ENCODE data around the gene LRRIQ4.
A peak's percentile ranks its signal among the peaks of the same experiment; 100 is the strongest.

The LRRIQ4 gene

DNA sequence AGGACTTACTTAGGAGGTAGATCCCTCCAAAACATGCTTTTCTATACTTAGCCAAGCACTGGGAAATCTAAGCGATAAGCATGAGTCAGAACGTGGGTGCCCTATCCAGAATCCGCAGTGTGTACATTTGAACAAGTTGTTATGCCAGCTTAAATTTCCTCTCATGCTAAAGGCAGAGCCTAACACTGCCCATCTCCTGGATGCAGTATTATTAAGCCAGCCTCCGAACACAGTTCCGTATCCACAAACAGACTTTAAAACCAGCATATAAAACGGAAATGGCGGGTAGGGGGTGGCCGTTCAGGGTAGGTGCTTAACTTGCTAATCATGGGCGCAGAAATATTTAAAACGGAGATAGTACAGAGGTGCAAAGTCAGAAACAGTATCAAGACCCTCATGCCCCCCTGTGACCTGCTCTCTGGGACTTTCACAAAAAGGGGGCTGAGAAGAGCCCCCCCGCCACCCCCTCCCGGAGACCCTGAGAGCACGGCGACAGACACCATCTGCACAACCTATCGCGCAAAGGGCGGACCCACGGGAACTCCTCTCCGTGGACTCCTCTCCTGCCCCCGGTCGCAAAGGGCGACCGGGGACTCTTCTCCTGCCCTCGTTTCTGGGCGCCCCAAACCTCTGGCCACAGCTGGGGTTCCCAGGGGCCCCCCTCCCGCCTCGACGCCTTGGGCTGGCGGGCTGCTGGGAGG lies 889 bp upstream of the LRRIQ4 start:
- DNase-seq, result no peak

DNA sequence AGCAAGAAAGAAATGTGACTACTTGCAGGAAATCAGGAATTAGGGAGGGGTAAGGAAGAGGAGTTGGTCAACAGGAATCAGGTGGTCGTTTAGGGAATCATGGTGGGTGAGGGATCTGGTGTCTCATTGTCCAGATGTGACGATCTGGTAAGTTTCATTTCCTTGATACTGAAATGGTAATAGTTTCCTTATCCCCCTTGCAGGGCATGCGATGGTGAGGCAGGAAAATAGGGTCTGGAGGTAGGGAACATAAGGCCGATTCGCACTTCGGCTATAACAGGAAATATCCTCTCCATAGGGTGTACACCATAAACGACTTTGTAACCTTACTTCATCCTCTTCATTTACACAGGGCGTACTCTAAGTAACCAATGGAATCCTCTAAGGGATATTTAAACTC lies 608 bp downstream of the LRRIQ4 start:
- no peak for DNase-seq

DNA sequence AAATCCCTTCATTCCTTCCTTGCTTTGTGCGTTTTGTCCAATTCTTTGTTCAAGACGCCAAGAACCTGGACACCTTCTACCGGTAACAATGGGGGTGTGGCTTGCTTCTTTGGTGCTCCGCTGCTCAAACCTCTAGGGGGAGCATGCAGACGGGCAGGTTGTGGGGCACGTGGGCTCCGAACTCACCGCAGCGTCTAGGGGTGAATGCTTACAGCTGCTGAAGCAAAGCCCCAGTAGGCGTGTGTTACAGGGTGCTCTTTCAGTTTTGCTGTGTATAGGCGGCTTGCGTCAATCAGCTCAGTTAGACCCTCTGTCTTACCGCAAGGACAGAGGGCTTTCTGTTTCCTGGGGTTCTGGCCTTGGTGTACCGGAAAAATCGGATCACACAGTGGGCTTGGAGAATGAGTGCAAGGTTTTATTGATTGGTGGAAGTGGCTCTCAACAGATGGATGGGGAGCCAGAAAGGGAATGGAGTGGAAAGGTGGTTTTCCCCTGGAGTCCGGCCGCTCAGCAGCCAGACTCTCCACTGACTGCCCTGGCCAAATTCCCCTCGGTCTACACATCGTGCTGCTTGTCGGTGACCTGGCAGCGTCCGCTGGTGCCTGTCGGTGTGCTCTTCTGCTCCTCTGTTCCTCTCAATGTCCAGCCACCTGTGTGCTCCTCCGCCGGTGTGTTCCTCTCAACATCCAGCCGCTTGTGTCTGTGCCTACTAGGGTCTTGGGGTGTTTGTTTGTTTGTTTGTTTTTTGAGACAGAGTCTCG lies 1.3 kb downstream of the LRRIQ4 start:
- no peak for DNase-seq

DNA sequence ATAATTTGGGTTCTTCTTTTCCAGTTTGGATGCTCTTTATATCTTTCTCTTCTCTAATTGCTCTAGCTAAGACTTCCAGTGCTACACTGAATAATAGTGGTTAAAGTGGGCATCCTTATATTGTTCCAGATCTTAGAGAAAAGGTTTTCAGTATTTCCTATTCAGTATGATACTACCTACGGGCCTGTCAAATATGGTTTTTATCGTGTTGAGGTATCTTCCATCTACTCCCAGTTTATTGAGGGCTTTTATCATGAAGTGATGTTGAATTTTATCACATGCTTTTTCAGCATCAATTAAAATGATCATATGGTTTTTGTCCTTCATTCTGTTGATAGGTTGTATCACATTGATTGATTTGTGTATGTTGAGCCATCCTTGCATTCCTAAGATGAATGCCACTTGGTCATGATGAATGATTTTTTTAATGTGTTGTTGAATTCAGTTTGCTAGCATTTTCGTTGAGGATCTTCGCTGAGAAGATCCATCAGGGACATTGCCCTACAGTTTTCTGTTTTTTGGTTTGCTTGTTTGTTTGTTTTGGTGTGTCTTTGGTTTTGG lies 3.0 kb downstream of the LRRIQ4 start:
- DNase-seq, result no peak

DNA sequence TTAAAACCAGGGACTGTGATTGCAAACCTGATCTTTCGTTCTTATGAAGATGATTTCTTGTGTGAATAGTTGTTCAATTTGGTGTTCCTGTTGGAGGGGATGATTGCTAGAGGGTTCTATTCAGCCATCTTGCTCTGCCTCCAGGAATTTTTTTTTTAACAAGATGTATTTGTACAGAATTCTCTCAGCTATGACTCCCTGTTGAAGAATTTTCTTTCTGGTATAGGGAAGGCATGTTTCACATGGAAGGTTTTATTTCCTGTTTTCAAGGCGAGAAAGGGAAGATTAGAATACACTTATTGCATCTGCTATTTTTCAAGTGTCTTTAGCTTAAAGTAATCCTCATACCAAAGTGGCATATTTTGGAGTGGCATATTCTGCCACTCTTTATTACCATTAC lies 5.6 kb downstream of the LRRIQ4 start:
- DNase-seq, result no peak

DNA sequence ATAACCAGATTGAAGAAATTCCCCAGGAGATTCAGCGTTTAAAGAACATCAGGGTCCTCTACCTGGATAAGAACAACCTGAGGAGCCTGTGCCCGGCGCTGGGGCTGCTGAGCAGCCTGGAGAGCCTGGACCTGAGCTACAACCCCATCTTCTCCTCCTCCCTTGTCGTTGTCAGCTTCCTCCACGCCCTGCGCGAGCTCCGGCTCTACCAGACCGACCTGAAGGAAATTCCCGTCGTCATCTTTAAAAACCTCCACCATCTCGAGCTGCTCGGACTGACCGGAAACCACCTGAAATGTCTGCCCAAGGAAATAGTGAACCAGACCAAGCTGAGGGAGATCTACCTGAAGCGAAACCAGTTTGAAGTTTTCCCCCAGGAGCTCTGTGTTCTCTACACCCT lies 9.4 kb downstream of the LRRIQ4 start:
- DNase-seq, result no peak

DNA sequence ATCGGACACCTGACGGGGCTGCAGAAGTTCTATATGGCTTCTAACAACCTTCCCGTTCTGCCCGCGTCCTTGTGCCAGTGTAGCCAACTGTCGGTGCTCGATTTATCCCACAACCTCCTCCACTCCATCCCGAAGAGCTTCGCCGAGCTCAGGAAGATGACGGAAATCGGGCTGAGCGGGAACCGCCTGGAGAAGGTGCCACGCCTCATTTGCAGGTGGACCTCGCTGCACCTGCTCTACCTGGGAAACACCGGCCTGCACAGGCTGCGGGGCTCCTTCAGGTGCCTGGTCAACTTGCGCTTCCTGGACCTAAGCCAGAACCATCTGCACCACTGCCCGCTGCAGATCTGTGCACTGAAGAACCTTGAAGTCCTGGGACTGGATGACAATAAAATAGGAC lies 9.9 kb downstream of the LRRIQ4 start:
- no peak for DNase-seq

DNA sequence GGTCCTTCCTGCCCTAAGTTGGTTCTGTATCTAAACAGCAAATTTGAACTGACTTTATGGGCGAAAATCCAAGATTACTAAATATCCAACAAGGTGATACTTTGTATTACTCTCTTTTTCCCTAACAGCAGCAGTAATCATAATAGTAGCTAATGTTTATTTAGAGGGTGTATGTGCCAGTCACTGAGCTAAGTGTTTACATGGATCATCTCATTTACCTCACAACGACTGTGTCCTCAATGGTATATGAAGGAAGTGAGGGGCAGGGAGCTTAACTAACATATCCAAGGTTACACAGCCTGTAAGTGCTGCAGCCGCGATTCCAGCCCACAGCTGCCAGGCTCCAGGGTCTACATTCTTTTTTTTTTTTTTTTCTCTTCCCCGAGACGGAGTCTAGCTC lies 10.3 kb downstream of the LRRIQ4 start:
- DNase-seq, result no peak

DNA sequence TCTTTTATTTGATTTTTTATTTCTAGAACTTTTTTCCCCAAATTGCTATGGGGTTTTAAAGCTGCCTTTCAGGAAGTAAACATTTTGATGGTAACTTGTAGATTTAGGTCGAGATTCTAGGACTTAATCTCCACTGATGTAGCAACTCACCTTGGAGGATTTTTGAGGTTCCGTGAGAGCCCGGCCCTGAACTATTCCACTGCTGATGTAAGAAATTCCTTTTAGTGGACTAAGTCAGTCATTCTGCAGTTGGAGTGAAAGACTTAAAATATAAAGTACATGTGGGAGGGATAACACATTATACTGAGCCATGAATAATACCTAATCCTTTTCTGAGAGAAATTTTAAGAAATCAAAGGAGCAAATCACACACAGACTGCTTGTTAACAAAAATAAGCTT lies 12.6 kb downstream of the LRRIQ4 start:
- no peak for DNase-seq

DNA sequence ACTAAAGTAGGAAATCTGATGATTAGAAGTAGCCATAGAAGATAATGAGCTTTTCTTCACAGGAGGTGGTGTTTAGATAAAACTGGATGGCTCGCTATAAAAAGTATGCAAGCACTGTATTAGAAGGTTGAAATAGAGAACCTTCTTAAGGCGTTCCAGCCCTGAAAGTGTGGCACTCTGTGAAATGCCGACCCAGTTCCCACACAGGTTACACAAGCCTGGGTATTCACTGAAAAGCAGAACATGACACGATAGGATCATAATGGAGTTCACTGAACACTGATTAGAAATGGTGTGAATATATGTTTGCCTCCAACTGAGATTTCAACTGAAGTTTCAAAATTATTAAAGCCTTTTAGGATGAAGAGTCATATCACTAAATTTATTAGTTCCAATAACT lies 15.0 kb downstream of the LRRIQ4 start:
- no peak for DNase-seq

DNA sequence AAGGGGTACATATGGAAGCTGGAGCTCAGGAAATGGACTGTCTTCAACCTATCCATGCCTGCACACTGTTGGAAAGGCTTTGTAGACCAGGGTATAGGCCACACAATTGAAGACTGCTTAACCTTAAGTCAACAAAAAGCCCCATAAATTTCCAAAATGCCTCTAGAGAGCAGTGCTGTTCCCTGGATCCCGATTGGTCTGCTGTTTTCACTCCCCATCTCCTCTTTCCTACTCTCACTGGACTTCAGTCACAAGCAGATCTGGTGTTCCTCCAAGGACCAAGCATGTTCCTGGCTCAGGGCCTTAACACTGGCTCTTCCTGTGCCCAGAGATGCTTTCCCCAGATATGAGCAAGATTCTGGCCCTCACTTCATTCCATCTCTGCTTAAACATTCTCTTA lies 22.9 kb downstream of the LRRIQ4 start:
- DNase-seq, result no peak

DNA sequence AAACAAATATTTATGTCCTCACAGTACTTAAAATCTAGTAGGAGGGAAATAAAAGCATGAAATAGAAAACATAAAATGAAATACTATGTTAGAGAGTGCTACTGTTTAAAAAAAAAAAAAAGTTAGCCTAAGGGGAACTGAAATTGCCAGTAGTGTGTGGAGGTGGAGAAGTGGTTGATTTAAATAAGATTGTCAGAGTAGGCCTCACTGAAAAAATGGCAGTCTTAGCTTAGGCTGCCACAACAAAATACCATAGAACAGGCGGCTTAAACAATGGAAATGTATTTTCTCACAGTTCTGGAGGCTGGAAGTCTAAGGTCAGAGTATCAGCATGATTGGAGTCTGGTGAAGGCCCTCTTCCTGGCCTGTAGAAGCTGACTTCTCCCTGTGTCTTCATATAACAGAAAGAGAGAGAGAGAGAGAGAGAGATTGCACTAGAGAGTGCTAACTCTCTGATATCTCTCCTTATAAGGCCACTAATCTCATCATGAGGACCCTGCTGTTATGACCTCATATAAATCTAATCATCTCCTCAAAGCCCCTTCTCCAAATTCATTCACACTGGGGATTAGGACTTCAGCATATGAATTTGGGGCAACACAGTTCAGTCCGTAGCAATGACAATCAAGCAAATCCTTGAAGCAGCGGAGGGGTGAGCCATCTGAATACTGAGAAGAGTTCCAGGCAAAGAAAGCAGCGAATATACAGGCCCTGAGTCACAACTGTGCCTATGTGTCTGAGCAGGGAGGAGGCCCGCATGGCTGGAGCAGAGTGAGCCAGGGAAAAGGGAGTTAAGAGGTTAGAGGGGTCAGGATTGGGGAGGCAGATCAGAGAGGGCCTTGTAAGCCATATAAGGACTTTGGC lies 23.6 kb downstream of the LRRIQ4 start:
- DNase-seq, result no peak

DNA sequence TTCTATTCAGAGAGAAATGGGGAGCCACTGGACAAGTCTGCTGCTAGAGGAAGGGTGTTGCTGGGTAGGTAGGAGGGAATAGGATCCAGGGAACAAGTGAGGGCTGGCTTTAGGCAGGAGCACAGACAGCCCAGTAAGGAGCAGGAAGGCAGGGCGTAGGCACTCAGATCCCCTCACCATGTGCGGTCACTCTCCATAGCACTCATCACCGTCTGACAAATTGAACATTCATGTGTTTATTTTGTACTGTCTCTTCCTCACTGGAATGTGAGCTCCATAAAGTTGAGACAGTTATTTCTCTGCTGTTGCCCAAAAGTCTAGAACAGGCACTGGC lies 24.2 kb downstream of the LRRIQ4 start:
- no peak for DNase-seq

DNA sequence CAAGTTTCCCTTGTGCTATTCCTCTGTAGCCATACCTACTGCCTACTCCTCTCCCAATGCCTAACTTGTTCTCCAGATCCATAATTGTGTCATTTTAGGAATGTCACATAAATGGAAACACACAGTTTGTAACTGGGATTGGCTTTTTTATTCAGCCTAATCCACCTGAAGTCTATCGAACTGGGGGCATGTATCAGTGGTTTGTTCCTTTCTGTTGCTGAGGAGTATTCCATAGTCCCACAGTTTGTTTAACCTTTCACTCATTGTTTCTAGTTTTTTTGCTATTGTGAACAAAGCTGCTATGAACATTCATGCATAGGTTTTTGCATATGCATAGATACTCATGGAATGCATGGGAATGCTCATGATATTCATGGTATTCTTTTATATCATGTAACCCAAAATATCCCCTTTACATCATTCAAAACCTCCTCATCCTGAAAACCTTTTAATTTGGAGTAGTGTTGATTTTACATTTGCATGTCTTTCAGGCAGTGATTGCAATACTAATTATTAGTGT lies 25.9 kb downstream of the LRRIQ4 start:
- DNase-seq, result no peak

DNA sequence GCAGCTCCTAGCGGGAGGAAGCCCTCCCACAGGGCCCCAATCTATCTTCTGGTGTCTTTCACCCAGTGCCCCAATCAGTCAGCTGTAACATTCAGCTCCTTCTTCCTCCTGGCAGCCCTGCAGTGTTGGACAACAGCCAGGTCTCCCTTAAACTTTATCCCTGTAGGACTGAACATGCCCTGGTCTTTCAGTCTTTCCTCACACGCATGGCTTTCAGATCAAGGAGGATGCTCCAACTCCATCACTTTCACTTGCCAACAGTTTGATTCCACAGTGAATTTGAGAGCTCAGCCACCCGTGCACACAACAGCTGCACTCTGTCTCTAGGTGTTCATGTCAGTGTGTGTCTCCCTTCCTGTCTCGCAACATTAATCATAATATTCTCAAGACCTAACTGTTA lies 28.5 kb downstream of the LRRIQ4 start:
- DNase-seq, result no peak

DNA sequence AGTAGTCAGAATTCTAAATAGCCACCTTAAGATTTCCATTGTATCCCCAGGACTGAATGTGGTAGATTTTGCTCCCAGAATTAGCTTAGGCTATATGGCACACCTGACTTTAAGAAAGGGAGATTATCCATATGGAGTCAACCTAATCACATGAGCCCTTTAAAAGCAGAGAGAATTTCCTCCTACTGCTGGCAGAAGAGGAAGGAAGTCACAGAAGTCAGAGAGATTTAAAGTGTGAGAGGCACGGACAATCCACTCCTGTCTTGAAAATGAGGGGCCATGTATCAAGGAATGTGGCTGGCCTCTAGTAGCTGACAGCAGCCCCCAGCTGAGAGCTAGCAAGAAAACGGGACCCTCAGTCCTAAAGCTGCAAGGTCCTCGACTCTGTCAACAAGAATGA lies 30.3 kb downstream of the LRRIQ4 start:
- DNase-seq, result no peak

DNA sequence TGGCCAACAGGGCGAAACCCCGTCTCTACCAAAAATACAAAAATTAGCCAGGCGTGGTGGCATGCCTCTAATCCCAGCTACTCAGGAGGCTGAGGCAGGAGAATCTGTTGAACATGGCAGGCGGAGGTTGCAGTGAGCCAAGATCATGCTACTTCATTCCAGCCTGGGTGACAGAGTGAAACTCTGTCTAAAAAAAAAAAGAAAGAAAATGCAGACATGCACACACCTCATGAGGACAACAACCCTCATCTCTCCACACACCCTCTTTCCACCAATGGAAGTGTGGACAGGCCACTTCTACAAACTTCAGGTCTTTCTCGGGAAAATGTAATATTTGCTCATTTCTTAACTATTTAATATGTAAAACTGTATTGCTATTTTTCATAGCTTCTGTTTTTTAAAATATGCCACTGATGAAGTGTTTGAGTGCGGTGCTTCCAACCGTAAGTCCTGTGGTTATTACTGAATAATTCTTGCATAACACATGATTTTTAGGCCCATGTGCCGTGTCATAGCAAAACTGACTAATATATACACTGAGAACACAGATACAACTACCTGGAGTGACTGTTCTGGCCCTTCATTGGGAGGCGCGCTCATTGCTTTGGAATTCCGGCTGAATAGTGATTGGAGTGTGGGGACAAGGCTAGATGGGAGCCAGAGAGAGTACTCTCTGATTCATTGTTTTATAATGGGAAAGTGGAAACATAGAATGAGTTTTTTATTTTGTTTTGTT lies 34.0 kb downstream of the LRRIQ4 start:
- DNase-seq, result peak; percentile 71

DNA sequence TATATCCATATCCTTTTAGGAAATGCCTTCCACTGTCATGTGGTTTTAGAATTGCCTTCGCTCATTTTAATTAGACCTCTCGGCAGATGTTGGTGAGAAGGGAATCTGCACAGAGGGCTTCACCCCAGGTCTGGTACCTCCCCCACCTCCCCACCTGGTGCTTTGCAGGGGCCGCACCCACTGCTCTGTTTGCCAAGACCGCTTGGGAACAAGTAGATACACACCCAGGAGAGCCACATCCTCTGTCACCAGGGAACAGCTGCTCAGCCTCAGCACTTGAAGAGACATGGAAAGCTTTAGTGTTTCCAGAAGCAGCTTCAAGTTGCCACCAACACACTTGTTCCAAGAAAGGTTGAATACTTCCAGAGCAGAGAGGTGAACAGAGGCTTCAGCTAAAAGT lies 35.2 kb downstream of the LRRIQ4 start:
- no peak for DNase-seq

DNA sequence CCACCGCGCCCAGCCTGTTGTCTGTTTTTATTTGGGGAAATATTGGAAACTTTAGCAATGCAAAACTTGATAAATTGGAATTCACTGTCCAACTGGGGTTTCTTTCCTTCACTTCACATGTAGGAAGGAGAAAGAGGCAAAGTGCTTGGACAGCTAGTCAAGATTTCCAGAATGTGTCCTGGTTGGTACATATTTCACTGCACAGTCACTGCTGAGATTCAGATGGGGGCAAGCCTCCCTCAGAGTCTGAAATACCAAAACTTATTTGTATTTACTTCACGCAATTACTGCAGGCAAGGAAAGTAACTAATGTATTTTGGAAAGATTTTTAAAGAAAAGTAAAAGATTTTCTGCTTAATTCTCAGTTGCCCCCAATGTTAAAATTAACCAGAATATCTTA lies 36.1 kb downstream of the LRRIQ4 start:
- no peak for DNase-seq

DNA sequence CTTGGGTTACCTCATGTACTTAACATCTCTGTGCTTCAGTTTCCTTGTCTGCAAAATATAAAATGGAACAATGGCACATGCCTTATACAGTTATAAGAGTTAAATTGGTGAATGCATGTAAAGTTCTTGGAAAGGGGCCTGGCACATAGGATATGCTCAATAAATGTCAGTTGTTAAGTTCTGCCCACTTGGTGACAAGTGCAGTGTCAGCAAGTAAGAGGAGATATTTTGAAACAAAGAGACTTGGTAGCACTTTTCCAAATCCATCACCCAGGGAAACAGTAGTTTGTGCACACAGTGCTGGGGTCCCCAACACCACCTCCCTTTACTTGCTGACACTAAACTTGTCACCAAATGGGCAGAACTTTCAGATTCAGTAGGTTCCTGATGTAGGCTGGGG lies 37.9 kb downstream of the LRRIQ4 start:
- DNase-seq, result no peak

DNA sequence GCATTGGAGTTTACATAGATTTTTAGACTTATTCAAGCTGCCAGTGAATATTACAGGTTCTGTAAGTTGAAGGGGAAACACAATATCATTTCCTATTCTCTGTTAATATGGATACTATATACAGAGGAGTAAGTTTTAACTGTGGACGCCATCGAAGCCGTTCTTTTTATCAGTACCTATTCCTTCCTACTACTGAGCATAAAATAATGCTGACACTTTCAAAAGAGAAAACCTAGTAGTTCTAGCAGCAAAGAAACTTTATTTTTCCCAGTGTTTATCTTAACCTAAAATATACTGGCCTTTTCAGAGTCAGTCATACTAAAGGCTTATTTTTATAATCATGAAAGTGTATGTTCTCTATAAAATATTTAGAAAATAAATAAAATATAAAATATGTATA lies 42.8 kb downstream of the LRRIQ4 start:
- DNase-seq, result no peak

DNA sequence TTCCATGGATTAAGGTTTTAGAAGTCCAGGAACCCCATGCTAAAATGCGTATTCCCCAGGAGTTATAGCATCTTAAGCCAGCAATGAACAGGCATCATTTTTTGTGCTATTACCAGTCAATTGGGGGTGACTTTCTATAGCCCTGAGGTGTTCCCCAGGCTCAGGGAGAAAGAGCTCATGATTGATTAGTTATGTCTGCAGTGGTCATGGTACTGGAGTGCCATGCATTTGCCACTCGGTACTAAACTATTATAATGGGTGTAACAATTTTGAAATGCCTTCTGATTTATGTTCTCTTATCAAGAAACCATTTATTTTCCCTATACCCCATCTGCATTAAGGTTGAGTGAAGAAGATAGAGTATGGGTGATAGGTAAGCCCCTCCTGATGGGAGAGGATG lies 45.1 kb downstream of the LRRIQ4 start:
- DNase-seq, result no peak

DNA sequence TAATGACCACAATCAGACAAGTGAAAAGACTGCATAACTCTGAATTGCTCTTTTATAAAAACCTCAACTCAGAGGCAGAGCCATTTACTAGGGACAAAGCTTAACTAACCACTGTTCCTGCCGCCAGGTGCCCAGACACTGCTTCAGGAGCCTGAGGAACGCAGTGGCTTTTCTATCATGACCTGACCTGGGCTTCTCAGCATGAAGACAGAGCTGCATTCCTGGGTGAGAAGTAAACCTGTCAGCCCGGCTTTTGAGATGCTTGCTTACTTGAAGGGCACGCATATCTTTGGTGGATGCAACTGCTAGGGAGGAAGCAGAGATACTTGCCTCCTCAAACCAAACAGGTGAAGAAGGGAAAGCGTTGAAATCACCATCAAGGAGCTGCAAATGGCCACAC lies 49.2 kb downstream of the LRRIQ4 start:
- no peak for DNase-seq

All from 8988T (cell line).